C4-2B (cell line): ENCODE measurements around the gene CHMP4A.
A peak's percentile ranks its signal among the peaks of the same experiment; 100 is the strongest.
"Not testable (repeated sequence)": the region's sequence is repeated elsewhere in the genome, so short reads cannot be mapped to it uniquely, and the experiment has no call there.

Experiments used
- H3K27ac ChIP-seq: fragments of 450-650 bp; 2 replicates; pipeline ENCODE4 v1.5.1; 2017
- CTCF ChIP-seq: fragments of 450-650 bp; conservative IDR thresholded peaks from 2 replicates; pipeline ENCODE4 v1.5.1; 2017; ENCODE audit warnings: mild to moderate bottlenecking
- ZFX ChIP-seq: fragments of 450-650 bp; IDR thresholded peaks from 2 replicates; pipeline ENCODE4 v1.6.1; 2017

The CHMP4A gene

GRCh38 chr14:24206260-24207103 is 6.8 kb downstream of the CHMP4A start:
- TF ChIP-seq CTCF (no peak), ZFX (no peak)
- H3K27ac ChIP-seq: no peak overlapping the region

DNA sequence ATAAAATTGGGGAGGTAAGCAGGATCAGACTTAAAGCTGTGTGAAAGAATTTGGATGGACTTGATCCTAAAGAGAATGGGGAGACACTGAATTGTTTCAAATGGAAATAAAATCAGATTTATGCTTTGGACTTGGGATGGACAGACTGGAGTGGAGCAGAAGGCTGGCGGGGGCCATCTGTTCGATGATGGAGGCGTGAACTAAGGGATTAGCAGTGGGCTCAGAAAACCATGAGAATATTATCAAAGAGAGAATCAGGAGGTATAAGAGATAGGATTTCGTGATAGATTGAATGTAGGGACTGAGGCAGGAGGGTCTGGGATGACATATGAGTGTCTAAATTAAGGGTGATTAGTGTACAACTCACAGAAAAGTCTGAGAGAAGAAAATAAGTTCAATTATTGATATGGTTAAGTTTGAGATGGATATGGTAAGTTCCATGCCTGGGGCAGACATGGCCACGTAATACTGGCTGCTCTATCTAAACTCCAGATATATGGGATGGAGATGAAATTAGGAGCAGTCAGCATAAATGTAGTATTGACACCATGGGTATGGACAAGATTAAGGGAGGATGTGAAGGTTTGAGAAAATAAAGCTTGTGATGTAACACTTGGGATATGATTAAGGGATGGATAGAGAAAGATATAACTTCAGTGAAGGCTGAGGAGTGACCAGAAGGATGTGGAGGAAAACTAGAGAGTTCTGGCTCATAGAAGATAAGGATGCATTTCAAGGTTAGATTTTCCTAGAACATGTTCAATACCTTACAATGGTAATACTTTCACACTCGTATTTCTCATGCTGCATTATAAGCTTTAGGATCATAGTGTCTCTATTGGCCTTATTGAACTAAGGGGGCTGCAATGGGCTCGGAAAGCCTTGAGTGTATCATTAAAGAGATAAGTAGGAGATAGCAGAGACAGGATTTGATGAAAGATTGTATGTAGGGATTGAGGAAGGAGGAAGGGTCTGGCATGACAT is 8.8 kb downstream of the CHMP4A start:
- TF ChIP-seq CTCF (no peak), ZFX (no peak)

GRCh38 chr14:24203249-24203886 is 9.9 kb downstream of the CHMP4A start:
- H3K27ac ChIP-seq: not testable (repeated sequence)

More for the DNA sequence above, 8.8 kb downstream of the CHMP4A start:
- H3K27ac ChIP-seq: no peak overlapping the region

- not testable (repeated sequence) for H3K27ac ChIP-seq
These were observed 10.8 kb downstream of the CHMP4A start for GRCh38 chr14:24202538-24202937.

- TF ChIP-seq ZFX (no peak), CTCF (no peak)
- no peak overlapping the region for H3K27ac ChIP-seq
These were observed 14.3 kb downstream of the CHMP4A start for GRCh38 chr14:24198814-24199524.

- TF ChIP-seq ZFX: no peak
- TF ChIP-seq CTCF: no peak
- H3K27ac ChIP-seq: no peak overlapping the region; the same call in 1 of the 2 replicates
These were observed 16.2 kb downstream of the CHMP4A start for GRCh38 chr14:24197056-24197450.

DNA sequence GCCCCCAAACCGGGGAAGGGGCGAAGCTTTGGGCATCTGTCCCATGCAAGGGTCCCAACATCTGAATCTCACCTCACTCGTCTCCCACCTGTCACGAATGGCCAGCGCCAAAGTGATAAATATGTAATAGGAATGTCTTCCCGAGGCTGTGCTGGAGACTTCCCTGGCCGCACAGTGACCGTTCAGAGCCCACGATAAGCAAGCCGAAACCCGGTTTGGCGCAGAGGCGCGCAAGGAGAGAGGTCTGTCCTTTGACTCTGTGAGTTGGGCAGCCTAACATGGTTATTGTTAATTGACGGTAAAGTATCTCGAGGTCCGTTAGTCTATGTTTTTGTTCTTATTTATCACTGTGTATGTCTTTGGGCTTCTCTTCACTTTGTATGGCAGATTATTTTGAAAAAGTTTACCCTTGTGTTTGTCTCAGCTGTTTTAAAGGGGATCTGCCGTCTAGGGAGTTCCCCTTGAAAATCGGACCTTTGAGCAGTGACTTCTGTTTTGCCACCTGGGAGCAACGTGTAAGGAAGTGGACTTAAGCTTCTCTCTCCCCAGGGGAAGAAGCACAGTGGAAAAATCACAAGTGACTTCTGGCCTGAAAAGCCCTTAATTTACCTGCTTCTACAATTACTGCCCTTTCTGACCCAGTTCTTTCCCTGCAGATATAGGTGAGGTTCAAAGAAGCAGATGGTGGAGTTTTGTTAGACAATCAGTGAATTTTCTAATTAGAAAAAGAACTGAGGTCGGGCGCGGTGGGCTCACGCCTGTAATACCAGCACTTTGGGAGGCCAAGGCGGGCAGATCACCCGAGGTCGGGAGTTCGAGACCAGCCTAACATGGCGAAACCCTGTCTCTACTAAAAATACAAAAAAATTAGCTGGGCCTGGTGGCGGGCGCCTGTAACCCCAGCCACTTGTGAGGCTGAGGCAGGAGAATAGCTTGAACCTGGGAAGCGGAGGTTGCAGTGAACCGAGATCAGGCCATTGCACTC is 16.9 kb downstream of the CHMP4A start:
- no peak for TF ChIP-seq CTCF
- TF ChIP-seq ZFX: no peak

More for the DNA sequence above, 16.9 kb downstream of the CHMP4A start:
- peak overlapping the region; percentile 95 for H3K27ac ChIP-seq
